Body of pancreas (tissue), 4 donors: ENCODE measurements around the gene OR11L1.

Source experiments
- CTCF ChIP-seq, 7 experiments: fragments of 450-650 bp in 4 of 7; fragments of 200-600 bp in 3 of 7; sonication (generic) in 3 of 7; IDR thresholded peaks; one replicate each; pipeline ENCODE4 v1.5.1; 2016 to 2019; ENCODE audit warnings: antibody characterized with exemption in 7 of 7
- POLR2A ChIP-seq, 3 donors: fragments of 450-650 bp; IDR thresholded peaks; one replicate each; pipeline ENCODE4 v1.6.1; 2016; ENCODE audit warnings: antibody characterized with exemption in 3 of 3, mild to moderate bottlenecking in 2 of 3

DNA sequence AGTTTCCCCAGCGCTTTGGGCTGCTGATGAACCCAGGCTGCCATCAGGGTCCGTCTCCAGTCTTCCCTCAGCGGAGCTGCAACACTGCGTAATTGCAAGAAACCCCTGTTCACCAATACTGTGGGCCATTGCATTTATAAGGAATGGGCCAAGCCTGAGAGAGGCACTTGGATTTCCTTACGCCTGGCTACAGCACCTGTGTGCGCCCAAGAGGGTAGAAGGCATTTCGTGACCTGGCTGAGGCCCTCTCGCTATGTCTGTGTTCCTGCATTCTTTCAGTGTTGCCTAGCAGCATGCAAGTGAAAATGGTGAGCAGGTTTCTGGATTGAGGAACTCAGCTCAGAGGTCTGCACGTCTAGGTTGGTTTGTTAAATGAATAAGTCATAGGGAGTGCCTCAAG is 41.6 kb upstream of the OR11L1 start:
- TF ChIP-seq CTCF (IDR thresholded peaks at IDR 0.05) (no peak), POLR2A (IDR thresholded peaks at IDR 0.05) (no peak)
